Astrocyte of the cerebellum (primary cell): ENCODE measurements around the gene EMD.

Source experiments
- DNase-seq: peaks from one replicate; pipeline ENCODE4 v3.0.0-alpha.2; 2011; ENCODE audit warnings: low read depth
- H3K4me3 ChIP-seq: 2 replicates; pipeline ENCODE4 v1.5.1; 2011; ENCODE audit warnings: mild to moderate bottlenecking, low read depth, low read length, moderate library complexity
- in situ Hi-C: cut with HindIII; loops from 2 replicates; pipeline ENCODE4 v1.10.0; 2017; ENCODE audit warnings: low sequenced_read_pairs
- TF ChIP-seq, protein P1 (sequence below): IDR thresholded peaks from 2 replicates; pipeline ENCODE4 v1.5.1; 2012; ENCODE audit warnings: low read length, low read depth, moderate library complexity, mild to moderate bottlenecking; ENCODE audit errors: missing control alignments

The EMD gene

DNA sequence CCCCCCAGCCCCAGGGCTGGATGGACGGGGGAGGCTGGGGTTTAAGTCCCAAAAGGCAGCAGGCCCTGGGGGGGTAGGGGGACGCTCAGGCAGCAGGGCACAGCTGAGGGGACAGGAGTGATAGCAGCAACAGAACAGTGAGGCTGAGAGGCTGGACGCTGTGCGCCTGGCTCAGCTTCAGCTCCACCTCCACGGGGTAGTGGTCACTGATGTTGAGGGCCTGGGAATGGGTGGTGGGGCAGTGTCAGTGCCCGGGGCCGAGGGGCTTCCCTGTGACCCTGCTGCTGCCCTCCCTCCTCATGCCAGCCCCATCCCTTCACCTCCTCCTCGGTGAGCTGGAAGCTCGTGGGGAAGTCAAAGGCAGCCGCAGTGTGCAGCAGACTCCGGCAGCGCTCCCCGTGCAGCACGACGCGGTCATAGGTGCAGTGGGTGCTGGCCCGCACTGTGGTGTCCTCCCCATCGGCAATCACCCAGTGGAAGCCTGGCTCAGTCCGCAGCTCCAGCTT is 23.6 kb downstream of the EMD start:
- TF ChIP-seq, protein P1, sequence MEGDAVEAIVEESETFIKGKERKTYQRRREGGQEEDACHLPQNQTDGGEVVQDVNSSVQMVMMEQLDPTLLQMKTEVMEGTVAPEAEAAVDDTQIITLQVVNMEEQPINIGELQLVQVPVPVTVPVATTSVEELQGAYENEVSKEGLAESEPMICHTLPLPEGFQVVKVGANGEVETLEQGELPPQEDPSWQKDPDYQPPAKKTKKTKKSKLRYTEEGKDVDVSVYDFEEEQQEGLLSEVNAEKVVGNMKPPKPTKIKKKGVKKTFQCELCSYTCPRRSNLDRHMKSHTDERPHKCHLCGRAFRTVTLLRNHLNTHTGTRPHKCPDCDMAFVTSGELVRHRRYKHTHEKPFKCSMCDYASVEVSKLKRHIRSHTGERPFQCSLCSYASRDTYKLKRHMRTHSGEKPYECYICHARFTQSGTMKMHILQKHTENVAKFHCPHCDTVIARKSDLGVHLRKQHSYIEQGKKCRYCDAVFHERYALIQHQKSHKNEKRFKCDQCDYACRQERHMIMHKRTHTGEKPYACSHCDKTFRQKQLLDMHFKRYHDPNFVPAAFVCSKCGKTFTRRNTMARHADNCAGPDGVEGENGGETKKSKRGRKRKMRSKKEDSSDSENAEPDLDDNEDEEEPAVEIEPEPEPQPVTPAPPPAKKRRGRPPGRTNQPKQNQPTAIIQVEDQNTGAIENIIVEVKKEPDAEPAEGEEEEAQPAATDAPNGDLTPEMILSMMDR, result no peak
- in situ Hi-C loops, result no loop called here
- DNase-seq, result no peak
- H3K4me3 ChIP-seq, result no peak overlapping the region

DNA sequence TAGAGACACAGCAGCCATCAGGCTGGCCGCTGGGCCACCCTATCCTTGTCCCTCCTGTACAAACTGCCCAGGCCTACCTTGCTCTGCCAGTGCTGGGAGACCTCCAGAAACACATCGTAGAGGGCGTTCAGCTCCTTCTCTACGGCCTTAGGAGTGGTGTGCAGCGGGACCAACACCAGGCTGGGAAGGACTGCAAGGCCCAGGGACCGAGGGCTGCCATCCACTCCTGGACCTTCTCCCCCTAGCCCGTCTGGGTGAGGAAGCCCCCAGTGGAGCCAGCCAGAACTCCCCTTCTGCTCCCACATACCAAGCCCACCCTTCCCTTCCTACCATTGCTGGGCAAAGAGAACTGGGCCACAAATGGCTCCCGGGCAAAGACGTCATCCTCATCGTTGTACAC is 24.1 kb downstream of the EMD start:
- no peak overlapping the region for H3K4me3 ChIP-seq
- in situ Hi-C loops, result no loop called here
- DNase-seq, result no peak
- TF ChIP-seq, protein P1, result no peak

GRCh38 chrX:154403858-154404257 is 24.8 kb downstream of the EMD start:
- DNase-seq, result no peak
- no peak overlapping the region for H3K4me3 ChIP-seq
- TF ChIP-seq, protein P1, result no peak
- in situ Hi-C loops, result no loop called here

DNA sequence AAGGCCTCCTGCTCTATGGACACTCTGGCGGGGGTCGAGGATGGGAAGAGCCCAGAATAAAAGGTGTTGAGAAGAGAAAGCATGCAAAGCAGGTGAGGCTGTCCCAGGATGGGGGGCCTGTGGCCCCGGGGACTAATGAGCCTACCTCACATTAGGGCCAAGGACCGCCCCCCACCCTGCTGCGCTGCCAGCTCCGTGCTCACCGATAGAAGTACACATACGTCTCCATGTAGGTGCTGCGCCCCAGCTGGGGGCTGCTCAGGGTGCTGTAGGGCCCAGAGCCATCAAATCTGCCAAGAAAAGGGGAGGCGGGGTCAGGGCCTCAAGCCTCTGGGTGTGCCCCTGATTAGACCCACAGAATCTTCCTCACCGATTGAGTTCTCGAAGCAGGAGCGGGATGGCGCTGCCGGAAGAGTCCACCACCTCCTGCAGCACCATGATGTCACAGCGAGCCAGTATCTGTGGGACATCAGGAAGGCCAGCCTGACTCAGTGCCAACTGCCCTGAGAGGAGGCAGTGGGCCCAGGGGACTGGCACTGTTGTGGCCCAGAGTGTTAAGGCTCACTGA is 25.6 kb downstream of the EMD start:
- DNase-seq, result no peak
- TF ChIP-seq, protein P1, result no peak
- in situ Hi-C loops, result no loop called here
- H3K4me3 ChIP-seq, result no peak overlapping the region

- TF ChIP-seq, protein P1, result no peak
- peak overlapping the region; percentile 45 for H3K4me3 ChIP-seq
- no peak for DNase-seq
- in situ Hi-C loops, result no loop called here
Observed at GRCh38 chrX:154408659-154409221, 29.6 kb downstream of the EMD start.

GRCh38 chrX:154409222-154409871 is 30.3 kb downstream of the EMD start, which contains the start of gene DNASE1L1:
TSS of gene DNASE1L1 (minus strand) at chrX:154409254. CDS start at chrX:154405568, 3,686 bp downstream.
- DNase-seq, result peak; percentile 62
- in situ Hi-C loops, result no loop called here
- TF ChIP-seq, protein P1, result no peak
- H3K4me3 ChIP-seq, result peak within 1 kb of the TSS; percentile 45
